ENCODE measurements around the gene MAP3K1. TPM values are rescaled to one million over a fixed set of nuclear protein-coding genes. Genes with fewer than 3 reads are reported as not detected.

MAP3K1 gene
- polyA plus RNA-seq, 4 donors = 77.6 to 100.0 (median 78.8) TPM

- no peak for DNase-seq (ENCODE audit: low read depth in 4 of 4, low spot score in 2 of 4)
Measured at GRCh38 chr5:56900395-56900794, 85.0 kb downstream of the MAP3K1 start.

- DNase-seq (ENCODE audit: low read depth in 4 of 4, low spot score in 2 of 4) = peak in 2 of 4 donors; percentile 13 to 29
Measured at GRCh38 chr5:56900858-56901578, 85.7 kb downstream of the MAP3K1 start.

- DNase-seq (ENCODE audit: low read depth in 4 of 4, low spot score in 2 of 4) = peak in 1 of 4 donors; percentile 5
Measured at GRCh38 chr5:56908942-56909293, 93.6 kb downstream of the MAP3K1 start.

- DNase-seq (ENCODE audit: low read depth in 4 of 4, low spot score in 2 of 4) = peak; percentile 88 to 96 (median 94)
Measured at GRCh38 chr5:56909294-56910209, 94.2 kb downstream of the MAP3K1 start, which contains the start of gene SETD9. SETD9 (plus strand) TSS chr5:56909596; CDS start chr5:56909646, 50 bp downstream.

- DNase-seq (ENCODE audit: low read depth in 4 of 4, low spot score in 2 of 4) = peak in 3 of 4 donors; percentile 15 to 89 (median 24)
Measured at GRCh38 chr5:56910210-56910965, 95.0 kb downstream of the MAP3K1 start.

GRCh38 chr5:56913766-56914165, 98.4 kb downstream of the MAP3K1 start:
- no peak for DNase-seq (ENCODE audit: low read depth in 4 of 4, low spot score in 2 of 4)

GRCh38 chr5:56914678-56915077, 99.3 kb downstream of the MAP3K1 start:
- DNase-seq (ENCODE audit: low read depth in 4 of 4, low spot score in 2 of 4) = no peak

- DNase-seq (ENCODE audit: low read depth in 4 of 4, low spot score in 2 of 4) = no peak
Measured at GRCh38 chr5:56917534-56917933, 102.2 kb downstream of the MAP3K1 start.

GRCh38 chr5:56918054-56918453, 102.7 kb downstream of the MAP3K1 start:
- no peak for DNase-seq (ENCODE audit: low read depth in 4 of 4, low spot score in 2 of 4)

GRCh38 chr5:56919942-56920662, 104.8 kb downstream of the MAP3K1 start:
- DNase-seq (ENCODE audit: low read depth in 4 of 4, low spot score in 2 of 4) = no peak

GRCh38 chr5:56922922-56923321, 107.6 kb downstream of the MAP3K1 start:
- no peak for DNase-seq (ENCODE audit: low read depth in 4 of 4, low spot score in 2 of 4)

GRCh38 chr5:56934325-56934724, 119.0 kb downstream of the MAP3K1 start:
- no peak for DNase-seq (ENCODE audit: low read depth in 4 of 4, low spot score in 2 of 4)

GRCh38 chr5:56938858-56939257, 123.5 kb downstream of the MAP3K1 start:
- no peak for DNase-seq (ENCODE audit: low read depth in 4 of 4, low spot score in 2 of 4)

GRCh38 chr5:56941981-56942380, 126.6 kb downstream of the MAP3K1 start:
- no peak for DNase-seq (ENCODE audit: low read depth in 4 of 4, low spot score in 2 of 4)

Other genes starting within 250 kb of the MAP3K1 start
- gene SETD9, start 94.0 kb downstream of the MAP3K1 start, polyA plus RNA-seq (ENCODE audit: insufficient read length in 4 of 4) = 10 to 100 TPM in 3 of 4 donors, 1 to 10 TPM in 1; 7.3 to 17.1 (median 12.6) TPM
- 10 to 100 TPM; 34.2 to 39.2 (median 34.8) TPM for gene MIER3, start 136.6 kb downstream of the MAP3K1 start, polyA plus RNA-seq (ENCODE audit: insufficient read length in 4 of 4)